Fibroblast of lung (primary cell): ENCODE results near the gene DOCK3. TPM values are rescaled to one million over a fixed set of nuclear protein-coding genes. Genes with fewer than 3 reads are reported as not detected.

Experiments
- DNase-seq, 2 donors: peaks; one replicate each; pipeline versions ENCODE4 v3.0.0 to v3.0.0-alpha.2; 2010; ENCODE audit warnings: low read depth in 2 of 2
- H2AFZ ChIP-seq: 2 replicates; pipeline ENCODE4 v1.5.1; 2012; ENCODE audit warnings: low read length, control low read depth, inconsistent platforms
- H3K27ac ChIP-seq: 2 replicates; pipeline ENCODE4 v1.5.1; 2011; ENCODE audit warnings: low read length, control low read depth; ENCODE audit not compliant: insufficient read depth
- H3K27me3 ChIP-seq: 2 replicates; pipeline ENCODE4 v1.5.1; 2011; ENCODE audit warnings: mild to moderate bottlenecking, low read length; ENCODE audit not compliant: control insufficient read depth, insufficient read depth
- H3K36me3 ChIP-seq: 2 replicates; pipeline ENCODE4 v1.5.1; 2011; ENCODE audit warnings: low read length; ENCODE audit not compliant: control insufficient read depth, insufficient read depth
- H3K4me1 ChIP-seq: 2 replicates; pipeline ENCODE4 v1.5.1; 2011; ENCODE audit warnings: low read length; ENCODE audit not compliant: control insufficient read depth, insufficient read depth; ENCODE audit errors: extremely low read depth
- H3K4me2 ChIP-seq: 2 replicates; pipeline ENCODE4 v1.5.1; 2011; ENCODE audit warnings: low read length, control low read depth; ENCODE audit not compliant: insufficient read depth; ENCODE audit errors: extremely low read depth
- H3K4me3 ChIP-seq, 4 experiments: fragments of 200-600 bp in 1 of 4; sonication (generic) in 1 of 4; replicated peaks in 1 of 4; 2 replicates each; pipeline ENCODE4 v1.5.1; 2011 to 2016; ENCODE audit warnings: low read length in 4 of 4, low read depth in 3 of 4, mild to moderate bottlenecking in 3 of 4, control low read depth in 2 of 4, inconsistent platforms in 1 of 4, mixed read lengths in 1 of 4; ENCODE audit not compliant: insufficient read depth in 1 of 4; ENCODE audit errors: control extremely low read depth in 1 of 4
- H3K79me2 ChIP-seq: 2 replicates; pipeline ENCODE4 v1.5.1; 2012; ENCODE audit warnings: mild to moderate bottlenecking, low read length, inconsistent platforms; ENCODE audit not compliant: control insufficient read depth, insufficient read depth
- H3K9ac ChIP-seq: 2 replicates; pipeline ENCODE4 v1.5.1; 2011; ENCODE audit warnings: mild to moderate bottlenecking, low read length, control low read depth; ENCODE audit not compliant: insufficient read depth
- H3K9me3 ChIP-seq: 2 replicates; pipeline ENCODE4 v1.5.1; 2012; ENCODE audit warnings: low read depth, low read length; ENCODE audit not compliant: control insufficient read depth, insufficient read depth
- H4K20me1 ChIP-seq: 2 replicates; pipeline ENCODE4 v1.5.1; 2011; ENCODE audit warnings: low read length; ENCODE audit not compliant: control insufficient read depth, insufficient read depth; ENCODE audit errors: extremely low read depth
- EZH2 ChIP-seq: IDR thresholded peaks from 2 replicates; pipeline ENCODE4 v1.5.1; 2012; ENCODE audit warnings: low read length, control low read depth, mild to moderate bottlenecking; ENCODE audit errors: missing control alignments
- polyA plus RNA-seq, 2 donors: library from polyadenylated mRNA; depleted of rRNA in 1 of 2; stranded (reverse) in 1 of 2; unstranded in 1 of 2; fragments of >200 nt; gene quantifications; 2 replicates each; pipeline ENCODE4 v1.2.1, GENCODE V29; 2011 to 2012; ENCODE audit warnings: missing spikeins in 1 of 2
- total RNA-seq: library from RNA; depleted of rRNA; stranded (reverse); fragments of >200 nt; gene quantifications from 2 replicates; pipeline ENCODE4 v1.2.1, GENCODE V29; 2014
- TF ChIP-seq, protein P1 (sequence below), 2 donors: IDR thresholded peaks in 1 of 2; conservative IDR thresholded peaks in 1 of 2; 1 replicate in 1 of 2; 2 replicates in 1 of 2; pipeline ENCODE4 v1.5.1; 2011 to 2012; ENCODE audit warnings: low read length in 2 of 2, control low read depth in 1 of 2, inconsistent platforms in 1 of 2, low read depth in 1 of 2, mild to moderate bottlenecking in 1 of 2

Gene DOCK3
- total and polyA plus RNA-seq, 2 donors (not counting 1 experiment from before 2014, with no cell fraction given), result 0.07 to 0.17 TPM

DNA sequence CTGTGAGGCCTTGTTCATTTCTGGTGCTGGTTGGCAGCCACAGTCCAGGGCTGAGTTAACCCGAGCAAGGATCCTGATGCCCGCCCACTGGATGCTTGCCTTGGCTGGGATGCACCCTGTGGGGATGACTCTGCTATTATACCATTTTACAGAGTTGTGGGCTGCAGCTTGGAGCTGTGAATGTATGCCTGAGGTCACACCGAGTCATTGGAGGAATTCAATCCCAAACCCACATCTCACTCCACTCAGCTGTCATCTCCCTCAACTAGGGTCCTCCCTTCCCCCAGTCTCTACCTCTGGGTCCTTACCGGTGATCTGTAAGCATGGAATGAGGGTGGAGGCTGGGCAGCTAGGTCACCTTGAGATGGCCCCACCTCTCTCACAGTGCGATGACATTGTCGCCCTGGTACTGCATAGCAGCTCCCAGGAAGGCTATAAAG is 35.7 kb upstream of the DOCK3 start:
- Histone ChIP-seq H3K9me3 (no peaks in the 10 kb centered on the region), H2AFZ (no peak overlapping the region), H3K4me2 (peak overlapping the region; percentile 27), H3K36me3 (no peaks in the 10 kb centered on the region), H3K9ac (no peak overlapping the region), H3K79me2 (no peaks in the 10 kb centered on the region), H3K27me3 (no peaks in the 10 kb centered on the region), H3K4me1 (peaks cover 10% of the 10 kb centered on the region), H4K20me1 (no peaks in the 10 kb centered on the region), H3K4me3 (no peak overlapping the region), H3K27ac (no peak overlapping the region)
- DNase-seq, result peak; percentile 33 to 83
- TF ChIP-seq EZH2, result no peak
- TF ChIP-seq, protein P1, sequence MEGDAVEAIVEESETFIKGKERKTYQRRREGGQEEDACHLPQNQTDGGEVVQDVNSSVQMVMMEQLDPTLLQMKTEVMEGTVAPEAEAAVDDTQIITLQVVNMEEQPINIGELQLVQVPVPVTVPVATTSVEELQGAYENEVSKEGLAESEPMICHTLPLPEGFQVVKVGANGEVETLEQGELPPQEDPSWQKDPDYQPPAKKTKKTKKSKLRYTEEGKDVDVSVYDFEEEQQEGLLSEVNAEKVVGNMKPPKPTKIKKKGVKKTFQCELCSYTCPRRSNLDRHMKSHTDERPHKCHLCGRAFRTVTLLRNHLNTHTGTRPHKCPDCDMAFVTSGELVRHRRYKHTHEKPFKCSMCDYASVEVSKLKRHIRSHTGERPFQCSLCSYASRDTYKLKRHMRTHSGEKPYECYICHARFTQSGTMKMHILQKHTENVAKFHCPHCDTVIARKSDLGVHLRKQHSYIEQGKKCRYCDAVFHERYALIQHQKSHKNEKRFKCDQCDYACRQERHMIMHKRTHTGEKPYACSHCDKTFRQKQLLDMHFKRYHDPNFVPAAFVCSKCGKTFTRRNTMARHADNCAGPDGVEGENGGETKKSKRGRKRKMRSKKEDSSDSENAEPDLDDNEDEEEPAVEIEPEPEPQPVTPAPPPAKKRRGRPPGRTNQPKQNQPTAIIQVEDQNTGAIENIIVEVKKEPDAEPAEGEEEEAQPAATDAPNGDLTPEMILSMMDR (conservative IDR thresholded peaks at IDR 0.05 in 1 of 2, IDR thresholded peaks at IDR 0.05 in 1 of 2; ENCODE audit: low read depth in 1 of 2, low read length in 2 of 2), result no peak

DNA sequence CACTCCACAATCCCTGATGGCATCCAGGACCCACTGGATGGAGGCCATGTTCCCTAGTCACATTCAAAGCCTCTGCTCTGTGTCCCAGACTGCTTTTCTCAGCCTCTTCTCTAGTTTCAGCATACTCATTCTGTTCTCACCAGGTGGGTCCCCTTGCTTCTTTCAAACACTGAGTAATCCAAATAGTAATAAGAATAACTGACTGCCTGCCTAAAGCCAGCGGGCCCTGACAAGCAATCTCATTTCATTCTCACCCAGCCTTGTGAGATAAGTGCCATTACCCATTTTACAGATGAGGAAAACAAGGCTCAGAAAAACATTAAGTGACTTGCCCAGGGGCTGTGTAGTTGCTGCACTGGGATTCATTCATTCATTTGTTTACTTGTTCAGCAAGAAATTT is 32.3 kb upstream of the DOCK3 start:
- Histone ChIP-seq H3K4me1 (peaks cover 10% of the 10 kb centered on the region), H3K9me3 (no peaks in the 10 kb centered on the region), H4K20me1 (no peaks in the 10 kb centered on the region), H2AFZ (no peak overlapping the region), H3K27me3 (no peaks in the 10 kb centered on the region), H3K79me2 (no peaks in the 10 kb centered on the region), H3K9ac (no peak overlapping the region), H3K27ac (no peak overlapping the region), H3K36me3 (no peaks in the 10 kb centered on the region), H3K4me2 (no peak overlapping the region), H3K4me3 (no peak overlapping the region)
- DNase-seq, result no peak
- TF ChIP-seq, protein P1 (conservative IDR thresholded peaks at IDR 0.05 in 1 of 2, IDR thresholded peaks at IDR 0.05 in 1 of 2; ENCODE audit: low read depth in 1 of 2, low read length in 2 of 2), result no peak
- no peak for TF ChIP-seq EZH2

DNA sequence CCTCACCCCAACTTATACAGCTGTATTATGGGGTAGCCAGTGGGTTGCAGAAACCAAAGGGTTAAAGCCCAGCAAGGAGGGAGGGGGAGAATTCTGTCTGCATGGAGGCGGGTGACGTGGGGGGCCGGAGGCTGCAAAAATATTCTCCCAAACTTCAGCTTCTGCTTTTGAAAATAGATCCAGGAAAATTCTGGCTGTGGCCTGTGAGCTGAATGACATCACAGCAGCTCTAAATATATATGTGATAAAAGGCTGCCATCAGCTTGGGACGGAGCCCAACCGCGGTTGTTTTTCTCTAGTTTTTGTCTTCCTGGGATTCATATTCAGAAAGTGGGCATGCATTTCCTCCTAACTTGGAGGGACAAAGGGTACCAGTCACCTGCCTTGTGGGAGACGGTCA is 30.2 kb upstream of the DOCK3 start:
- Histone ChIP-seq H3K9me3 (no peaks in the 10 kb centered on the region), H3K4me1 (no peaks in the 10 kb centered on the region), H2AFZ (no peak overlapping the region), H3K27me3 (no peaks in the 10 kb centered on the region), H3K27ac (no peak overlapping the region), H3K36me3 (no peaks in the 10 kb centered on the region), H3K79me2 (no peaks in the 10 kb centered on the region), H3K4me3 (no peak overlapping the region), H3K4me2 (no peak overlapping the region), H3K9ac (no peak overlapping the region), H4K20me1 (no peaks in the 10 kb centered on the region)
- no peak for DNase-seq
- no peak for TF ChIP-seq EZH2
- TF ChIP-seq, protein P1 (conservative IDR thresholded peaks at IDR 0.05 in 1 of 2, IDR thresholded peaks at IDR 0.05 in 1 of 2; ENCODE audit: low read depth in 1 of 2, low read length in 2 of 2), result no peak
